Adrenal gland (tissue), 5 donors: ENCODE results near the gene TBX6.

Experiments
- CTCF ChIP-seq, 6 experiments: fragments of 450-650 bp in 4 of 6; fragments of 200-600 bp in 2 of 6; sonication (generic) in 1 of 6; IDR thresholded peaks; 1 replicate in 5 of 6; 2 replicates in 1 of 6; pipeline versions ENCODE4 v1.5.1 to v1.8.0; 2016 to 2021; ENCODE audit warnings: antibody characterized with exemption in 6 of 6, mild to moderate bottlenecking in 2 of 6, moderate library complexity in 1 of 6
- POLR2A ChIP-seq, 2 donors: fragments of 450-650 bp; IDR thresholded peaks; one replicate each; pipeline ENCODE4 v1.6.1; 2017; ENCODE audit warnings: antibody characterized with exemption in 2 of 2, mild to moderate bottlenecking in 2 of 2, moderate library complexity in 1 of 2
- donor health status: DM: no; HTN: no; CAD: no.

GRCh38 chr16:30070490-30070889 lies 21.2 kb downstream of the TBX6 start:
- TF ChIP-seq POLR2A (IDR thresholded peaks at IDR 0.05), result no peak
- no peak for TF ChIP-seq CTCF (IDR thresholded peaks at IDR 0.05)
